SK-N-SH (cell line): Measurements from ENCODE around the gene PQBP1.

Source experiments
- CTCF ChIP-seq: fragments of 200-600 bp; sonication (generic); IDR thresholded peaks from 2 replicates; pipeline ENCODE4 v1.6.1; 2017; ENCODE audit warnings: antibody characterized with exemption, mild to moderate bottlenecking, moderate library complexity
- FOXJ3 ChIP-seq: sonication (generic); formaldehyde crosslinking; IDR thresholded peaks from 2 replicates; pipeline ENCODE4 v1.5.1; 2020; ENCODE audit warnings: mild to moderate bottlenecking, missing genetic modification reagents

DNA sequence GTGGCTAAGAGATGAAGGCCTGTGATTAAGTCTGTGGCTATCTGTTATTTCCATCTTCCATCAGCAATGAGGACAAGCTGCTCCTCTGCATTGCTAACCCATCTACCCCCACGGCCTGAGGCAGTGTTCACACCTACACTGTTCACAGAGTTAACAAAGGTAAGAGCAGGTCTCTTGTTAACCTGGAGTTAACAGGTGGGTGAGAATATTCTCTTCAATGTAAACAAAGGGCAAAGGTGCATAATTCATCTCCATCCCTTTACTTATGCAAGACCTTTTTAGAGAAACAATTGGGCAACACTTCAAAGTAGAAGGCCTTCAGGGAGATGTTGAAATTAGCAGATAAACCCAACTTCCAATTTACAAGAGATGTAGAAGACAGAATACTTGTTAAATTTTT is 10.9 kb downstream of the PQBP1 start:
- no peak for TF ChIP-seq CTCF
- no peak for TF ChIP-seq FOXJ3 (CRISPR knock-in tag)
